HepG2 (cell line): ENCODE results near the gene TIMM17A. TPM values are rescaled to one million over a fixed set of nuclear protein-coding genes. Genes with fewer than 3 reads are reported as not detected.

Source experiments
- CENPBD1 ChIP-seq: sonication (generic); formaldehyde crosslinking; IDR thresholded peaks from 2 replicates; pipeline ENCODE4 v1.8.0; 2022; ENCODE audit warnings: missing genetic modification reagents, low read depth, mild to moderate bottlenecking, borderline replicate concordance
- HHEX ChIP-seq: IDR thresholded peaks from 2 replicates; pipeline ENCODE4 v1.6.1; 2016; ENCODE audit warnings: control low read depth
- HOXA3 ChIP-seq: sonication (generic); formaldehyde crosslinking; IDR thresholded peaks from 2 replicates; pipeline ENCODE4 v1.5.0; 2020; ENCODE audit warnings: missing genetic modification reagents
- RBAK ChIP-seq: sonication (generic); formaldehyde crosslinking; IDR thresholded peaks from 2 replicates; pipeline ENCODE4 v1.5.1; 2020; ENCODE audit warnings: mild to moderate bottlenecking, missing genetic modification reagents
- SIN3A ChIP-seq: IDR thresholded peaks from 2 replicates; pipeline ENCODE4 v1.6.1; 2011; ENCODE audit warnings: low read depth, mild to moderate bottlenecking, control low read depth, low read length, borderline replicate concordance
- SYNCRIP ChIP-seq: fragments of 200-400 bp; formaldehyde crosslinking; IDR thresholded peaks from 2 replicates; pipeline ENCODE4 v1.6.1; 2018; ENCODE audit warnings: mild to moderate bottlenecking, low read depth, low read length; ENCODE audit not compliant: insufficient read depth
- ZFP36L2 ChIP-seq: sonication (generic); formaldehyde crosslinking; IDR thresholded peaks from 2 replicates; pipeline ENCODE4 v1.4.0; 2020; ENCODE audit warnings: missing genetic modification reagents
- ZNF281 ChIP-seq: sonication (generic); formaldehyde crosslinking; IDR thresholded peaks from 2 replicates; pipeline ENCODE4 v1.4.0; 2020; ENCODE audit warnings: missing genetic modification reagents, borderline replicate concordance
- ZNF431 ChIP-seq: sonication (generic); formaldehyde crosslinking; IDR thresholded peaks from 2 replicates; pipeline ENCODE4 v1.9.0; 2022; ENCODE audit warnings: missing genetic modification reagents, low read depth, mild to moderate bottlenecking, borderline replicate concordance
- ZNF704 ChIP-seq: sonication (generic); formaldehyde crosslinking; IDR thresholded peaks from 2 replicates; pipeline ENCODE4 v1.8.1; 2023; ENCODE audit warnings: mild to moderate bottlenecking, inconsistent platforms, moderate library complexity, missing genetic modification reagents, borderline replicate concordance
- ZNF788 ChIP-seq: sonication (generic); formaldehyde crosslinking; IDR thresholded peaks from 2 replicates; pipeline ENCODE4 v1.5.0; 2020; ENCODE audit warnings: mild to moderate bottlenecking, missing genetic modification reagents, borderline replicate concordance
- ZNF878 ChIP-seq: sonication (generic); formaldehyde crosslinking; IDR thresholded peaks from 2 replicates; pipeline ENCODE4 v1.8.1; 2023; ENCODE audit warnings: mild to moderate bottlenecking, missing genetic modification reagents, moderate library complexity
- polyA plus RNA-seq, 8 experiments: library from polyadenylated mRNA; depleted of rRNA in 3 of 8; stranded (reverse) in 7 of 8; unstranded in 1 of 8; fragments of >200 nt; fragmentation: Illumina TruSeq in 4 of 8; extraction: Trizol in 4 of 8; gene quantifications; 2 replicates each; pipeline versions ENCODE4 v1.2.1 to v1.2.3, GENCODE V29; 2011 to 2016; ENCODE audit warnings: low read depth in 4 of 8, missing spikeins in 1 of 8, mixed read lengths in 1 of 8; ENCODE audit not compliant: insufficient read depth in 1 of 8
- total RNA-seq, 5 experiments: library from RNA; depleted of rRNA; stranded (reverse); fragments of >200 nt; fragmentation: Illumina TruSeq; extraction: Trizol; gene quantifications; 2 replicates each; pipeline ENCODE4 v1.2.3, GENCODE V29; 2016; ENCODE audit warnings: low read depth in 1 of 5
- TF ChIP-seq, protein P1 (sequence below): sonication (generic); formaldehyde crosslinking; IDR thresholded peaks from 2 replicates; pipeline ENCODE4 v1.5.1; 2020; ENCODE audit warnings: missing genetic modification reagents, mild to moderate bottlenecking, borderline replicate concordance
- TF ChIP-seq, protein P2 (sequence below): sonication (generic); formaldehyde crosslinking; IDR thresholded peaks from 2 replicates; pipeline ENCODE4 v1.5.0; 2020; ENCODE audit warnings: mild to moderate bottlenecking, missing genetic modification reagents, borderline replicate concordance
- TF ChIP-seq, protein P3 (sequence below): sonication (generic); IDR thresholded peaks from 2 replicates; pipeline ENCODE4 v1.6.1; 2016; ENCODE audit warnings: low read depth, borderline replicate concordance

The TIMM17A gene
- total and polyA plus RNA-seq, 2 of the 13 experiments (the other 11 are each of a cell fraction or from before 2014, with no cell fraction given), result 50.8 to 97.8 TPM

DNA sequence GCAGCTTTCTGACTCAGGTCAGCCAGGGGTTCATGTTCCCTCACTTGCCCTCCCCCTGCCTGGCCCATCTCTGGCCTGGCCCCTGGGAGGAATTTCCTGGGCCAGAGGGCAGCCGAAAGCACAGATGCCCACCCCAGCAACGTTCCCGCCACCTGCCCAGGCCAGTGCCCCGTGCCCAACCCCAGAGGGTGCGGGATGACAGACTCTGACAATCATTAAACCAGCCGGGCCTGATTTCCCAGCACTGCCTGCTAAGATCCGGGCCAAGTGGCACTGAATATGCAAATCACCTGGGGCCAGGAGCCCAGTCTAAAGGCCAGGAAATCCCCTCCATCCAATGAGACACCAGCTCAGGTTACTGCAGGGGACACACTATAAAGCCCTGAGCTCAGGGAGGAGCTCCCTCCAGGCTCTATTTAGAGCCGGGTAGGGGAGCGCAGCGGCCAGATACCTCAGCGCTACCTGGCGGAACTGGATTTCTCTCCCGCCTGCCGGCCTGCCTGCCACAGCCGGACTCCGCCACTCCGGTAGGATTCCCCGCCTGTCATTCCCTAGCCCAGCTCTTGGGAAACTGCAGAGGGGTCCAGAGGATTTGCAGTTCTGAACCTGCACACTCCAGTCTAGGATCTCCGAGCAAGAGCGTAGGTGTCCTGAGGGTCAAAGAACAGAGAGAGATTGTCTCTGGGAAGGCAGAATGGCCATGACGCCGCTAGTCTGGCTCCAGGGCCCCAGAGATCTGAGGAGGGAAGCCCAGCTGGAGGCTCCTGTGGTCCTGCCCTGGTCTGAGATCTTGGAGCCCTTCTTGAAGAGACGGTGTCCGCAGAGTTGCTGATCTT lies 55.1 kb downstream of the TIMM17A start, which contains the start of gene ELF3 (continued):
- TF ChIP-seq ZNF704 (CRISPR knock-in tag) (peak; percentile 25; the same call in 1 of the 2 replicates), CENPBD1 (peak; percentile 86; the same call in 1 of the 2 replicates), ZFP36L2 (no peak), HOXA3 (0 out of 2 replicates have a peak, but pooled peaks have one; percentile 40), ZNF788 (0 out of 2 replicates have a peak, but pooled peaks have one; percentile 29), ZNF431 (CRISPR knock-in tag) (peak; percentile 69; the same call in 1 of the 2 replicates), ZNF281 (CRISPR knock-in tag) (no peak), SYNCRIP (no peak), RBAK (CRISPR knock-in tag) (no peak), HHEX (0 out of 2 replicates have a peak, but pooled peaks have one; percentile 8), ZNF878 (CRISPR knock-in tag) (peak; percentile 73; the same call in 1 of the 2 replicates), SIN3A (peak; percentile 91)
- TF ChIP-seq, protein P1, sequence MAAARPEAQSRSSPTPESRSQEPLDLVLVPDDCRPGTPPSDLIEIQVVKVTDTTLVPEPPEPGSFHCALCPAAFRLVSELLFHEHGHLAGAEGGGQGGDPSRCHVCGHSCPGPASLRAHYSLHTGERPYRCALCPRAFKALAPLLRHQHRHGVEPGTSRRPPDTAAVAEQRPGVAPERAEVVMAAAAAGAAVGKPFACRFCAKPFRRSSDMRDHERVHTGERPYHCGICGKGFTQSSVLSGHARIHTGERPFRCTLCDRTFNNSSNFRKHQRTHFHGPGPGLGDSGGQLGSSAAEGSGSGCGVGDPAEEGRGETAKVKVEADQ (CRISPR knock-in tag), result peak; percentile 28; the same call in 1 of the 2 replicates
- TF ChIP-seq, protein P2, sequence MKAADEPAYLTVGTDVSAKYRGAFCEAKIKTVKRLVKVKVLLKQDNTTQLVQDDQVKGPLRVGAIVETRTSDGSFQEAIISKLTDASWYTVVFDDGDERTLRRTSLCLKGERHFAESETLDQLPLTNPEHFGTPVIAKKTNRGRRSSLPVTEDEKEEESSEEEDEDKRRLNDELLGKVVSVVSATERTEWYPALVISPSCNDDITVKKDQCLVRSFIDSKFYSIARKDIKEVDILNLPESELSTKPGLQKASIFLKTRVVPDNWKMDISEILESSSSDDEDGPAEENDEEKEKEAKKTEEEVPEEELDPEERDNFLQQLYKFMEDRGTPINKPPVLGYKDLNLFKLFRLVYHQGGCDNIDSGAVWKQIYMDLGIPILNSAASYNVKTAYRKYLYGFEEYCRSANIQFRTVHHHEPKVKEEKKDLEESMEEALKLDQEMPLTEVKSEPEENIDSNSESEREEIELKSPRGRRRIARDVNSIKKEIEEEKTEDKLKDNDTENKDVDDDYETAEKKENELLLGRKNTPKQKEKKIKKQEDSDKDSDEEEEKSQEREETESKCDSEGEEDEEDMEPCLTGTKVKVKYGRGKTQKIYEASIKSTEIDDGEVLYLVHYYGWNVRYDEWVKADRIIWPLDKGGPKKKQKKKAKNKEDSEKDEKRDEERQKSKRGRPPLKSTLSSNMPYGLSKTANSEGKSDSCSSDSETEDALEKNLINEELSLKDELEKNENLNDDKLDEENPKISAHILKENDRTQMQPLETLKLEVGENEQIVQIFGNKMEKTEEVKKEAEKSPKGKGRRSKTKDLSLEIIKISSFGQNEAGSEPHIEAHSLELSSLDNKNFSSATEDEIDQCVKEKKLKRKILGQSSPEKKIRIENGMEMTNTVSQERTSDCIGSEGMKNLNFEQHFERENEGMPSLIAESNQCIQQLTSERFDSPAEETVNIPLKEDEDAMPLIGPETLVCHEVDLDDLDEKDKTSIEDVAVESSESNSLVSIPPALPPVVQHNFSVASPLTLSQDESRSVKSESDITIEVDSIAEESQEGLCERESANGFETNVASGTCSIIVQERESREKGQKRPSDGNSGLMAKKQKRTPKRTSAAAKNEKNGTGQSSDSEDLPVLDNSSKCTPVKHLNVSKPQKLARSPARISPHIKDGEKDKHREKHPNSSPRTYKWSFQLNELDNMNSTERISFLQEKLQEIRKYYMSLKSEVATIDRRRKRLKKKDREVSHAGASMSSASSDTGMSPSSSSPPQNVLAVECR (CRISPR knock-in tag), result peak; percentile 88
- TF ChIP-seq, protein P3, sequence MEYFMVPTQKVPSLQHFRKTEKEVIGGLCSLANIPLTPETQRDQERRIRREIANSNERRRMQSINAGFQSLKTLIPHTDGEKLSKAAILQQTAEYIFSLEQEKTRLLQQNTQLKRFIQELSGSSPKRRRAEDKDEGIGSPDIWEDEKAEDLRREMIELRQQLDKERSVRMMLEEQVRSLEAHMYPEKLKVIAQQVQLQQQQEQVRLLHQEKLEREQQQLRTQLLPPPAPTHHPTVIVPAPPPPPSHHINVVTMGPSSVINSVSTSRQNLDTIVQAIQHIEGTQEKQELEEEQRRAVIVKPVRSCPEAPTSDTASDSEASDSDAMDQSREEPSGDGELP, result peak; percentile 57; the same call in 1 of the 2 replicates
